ENCODE measurements around the gene IFT27. TPM values are rescaled to one million over a fixed set of nuclear protein-coding genes. Genes with fewer than 3 reads are reported as not detected.
"Not testable (repeated sequence)": the region's sequence is repeated elsewhere in the genome, so short reads cannot be mapped to it uniquely, and the experiment has no call there.

IFT27 gene
- total RNA-seq, 1 donor from 2014 or later: 21.4 TPM

GRCh38 chr22:36744413-36744765 lies 31.5 kb downstream of the IFT27 start:
- DNase-seq (ENCODE audit: low spot score): no peak

GRCh38 chr22:36743591-36744412 lies 32.1 kb downstream of the IFT27 start:
- DNase-seq (ENCODE audit: low spot score): no peak

DNA sequence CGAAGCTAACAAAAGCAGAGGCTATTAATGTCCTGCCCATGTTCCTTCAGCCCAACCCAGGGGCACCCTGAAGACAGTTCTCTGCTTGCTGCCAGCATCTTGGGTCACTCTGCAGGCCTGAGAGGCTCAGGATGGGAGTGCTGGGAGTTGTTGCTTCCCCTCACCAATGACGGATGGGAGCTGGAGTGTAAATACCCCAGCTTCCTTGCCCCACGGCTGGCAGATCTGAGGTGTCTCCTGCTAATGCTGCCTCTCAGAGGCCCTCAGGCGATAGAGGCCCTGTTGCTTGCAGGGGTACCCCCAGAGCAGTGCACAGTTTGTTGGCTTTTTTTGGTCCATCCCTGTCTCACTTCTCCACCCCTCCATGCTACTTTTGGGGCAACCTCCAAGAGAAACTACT lies 32.9 kb downstream of the IFT27 start:
- no peak for DNase-seq (ENCODE audit: low spot score)

- no peak for DNase-seq (ENCODE audit: low spot score)
Measured at GRCh38 chr22:36741968-36742367, 34.0 kb downstream of the IFT27 start.

DNA sequence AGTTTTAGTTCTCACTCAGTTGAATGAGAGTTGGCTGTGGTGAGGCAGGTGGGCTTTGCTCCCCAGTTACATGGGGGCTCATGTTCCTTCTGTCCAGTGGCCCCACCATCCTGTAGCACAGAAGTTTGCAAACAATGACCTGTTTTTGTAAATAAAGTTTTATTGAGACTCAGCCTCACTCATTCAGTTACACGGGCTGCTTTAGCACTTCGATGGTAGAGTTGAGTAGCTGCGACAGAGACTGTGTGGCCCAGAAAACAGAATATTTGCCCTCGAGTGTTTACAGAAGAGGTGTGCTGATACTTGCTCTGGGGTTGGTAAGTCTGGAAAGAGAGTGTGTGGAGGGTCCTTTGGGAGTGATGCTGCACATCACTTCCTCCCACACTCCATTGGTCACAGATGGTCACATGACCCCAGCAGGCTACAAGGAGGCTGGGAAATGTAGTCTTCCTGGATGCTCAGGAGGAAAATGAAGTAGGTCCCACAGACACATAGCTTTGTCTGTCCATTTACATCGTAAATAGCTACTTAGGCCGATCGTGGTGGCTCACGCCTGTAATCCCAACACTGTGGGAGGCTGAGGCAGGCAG lies 34.6 kb downstream of the IFT27 start:
- no peak for DNase-seq (ENCODE audit: low spot score)

GRCh38 chr22:36740716-36741115 lies 35.2 kb downstream of the IFT27 start:
- no peak for DNase-seq (ENCODE audit: low spot score)

GRCh38 chr22:36739185-36739584 lies 36.7 kb downstream of the IFT27 start:
- no peak for DNase-seq (ENCODE audit: low spot score)

GRCh38 chr22:36738416-36739020 lies 37.4 kb downstream of the IFT27 start:
- DNase-seq (ENCODE audit: low spot score): no peak

GRCh38 chr22:36737776-36738175 lies 38.1 kb downstream of the IFT27 start:
- no peak for DNase-seq (ENCODE audit: low spot score)

DNA sequence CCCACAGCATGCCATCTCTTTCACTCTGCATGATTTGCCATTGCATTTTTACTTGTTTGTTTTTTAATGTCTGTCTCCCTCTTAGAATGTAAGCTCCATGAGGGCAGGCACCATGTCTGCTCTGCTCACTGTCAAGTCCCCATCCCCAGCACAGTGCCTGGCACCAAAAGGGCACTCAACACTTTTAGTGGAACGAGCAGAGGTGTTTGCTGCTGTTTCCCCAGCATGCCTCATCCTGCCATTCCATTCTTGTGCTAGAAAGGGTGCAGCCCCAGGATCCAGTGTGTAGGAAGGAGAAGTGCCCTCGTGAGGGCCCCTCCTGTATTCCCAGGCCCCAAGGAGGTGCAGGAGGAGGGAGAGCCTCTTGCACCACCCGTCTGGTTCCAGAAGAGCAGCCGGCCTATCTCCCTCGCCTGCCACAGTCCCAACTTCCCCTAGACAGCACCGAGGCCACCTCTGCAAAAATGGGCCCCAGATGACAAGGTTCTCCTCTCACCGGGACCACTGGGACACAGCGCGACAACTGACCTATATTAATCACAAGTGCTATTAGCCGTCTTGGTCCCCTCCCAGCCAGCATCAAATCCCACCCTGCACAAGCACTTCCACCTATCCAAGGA lies 39.1 kb downstream of the IFT27 start:
- no peak for DNase-seq (ENCODE audit: low spot score)

- DNase-seq (ENCODE audit: low spot score): no peak
Measured at GRCh38 chr22:36734171-36735058, 41.5 kb downstream of the IFT27 start.

DNA sequence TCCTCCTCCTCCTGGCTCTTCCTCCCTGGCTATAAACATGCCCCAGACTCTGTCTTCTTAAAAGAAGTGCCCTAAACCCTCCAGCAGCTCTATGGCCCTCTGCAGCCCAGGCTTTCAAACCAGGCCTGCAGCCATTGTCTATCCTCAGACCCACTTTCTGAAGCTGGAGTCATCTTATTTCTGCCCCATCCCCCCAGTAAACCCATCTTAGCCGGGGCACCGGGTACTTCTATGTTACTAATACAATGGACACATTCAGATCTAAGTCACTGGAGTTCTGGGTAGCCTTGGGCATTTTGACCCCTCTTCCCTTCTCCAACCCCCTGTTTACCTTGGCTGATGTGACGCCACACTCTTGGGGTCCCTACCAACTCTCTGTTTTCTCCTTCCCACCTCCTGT lies 42.6 kb downstream of the IFT27 start:
- DNase-seq (ENCODE audit: low spot score): no peak

DNA sequence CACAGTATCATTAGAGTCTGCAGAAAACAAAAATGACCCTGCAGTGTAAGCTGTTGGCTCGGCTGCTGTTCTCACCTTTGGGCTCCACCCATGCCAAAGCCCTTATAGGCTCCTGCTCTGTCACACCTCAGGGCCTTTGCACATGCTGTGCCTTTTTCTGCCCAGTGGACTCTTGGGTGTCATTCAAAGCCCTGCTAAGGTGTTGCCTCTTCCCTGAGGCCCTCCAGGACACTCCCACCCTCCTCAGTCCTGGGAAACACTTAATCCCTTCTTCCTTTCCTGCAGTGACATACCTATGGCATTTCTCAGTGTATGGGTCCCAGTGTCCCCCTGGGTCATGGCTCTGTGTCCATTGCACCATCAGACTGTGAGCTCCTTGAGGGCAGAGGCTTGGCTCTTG lies 43.3 kb downstream of the IFT27 start:
- DNase-seq (ENCODE audit: low spot score): no peak

GRCh38 chr22:36731916-36732315 lies 44.0 kb downstream of the IFT27 start:
- DNase-seq (ENCODE audit: low spot score): no peak

GRCh38 chr22:36731321-36731720 lies 44.6 kb downstream of the IFT27 start:
- DNase-seq (ENCODE audit: low spot score): not testable (repeated sequence)

DNA sequence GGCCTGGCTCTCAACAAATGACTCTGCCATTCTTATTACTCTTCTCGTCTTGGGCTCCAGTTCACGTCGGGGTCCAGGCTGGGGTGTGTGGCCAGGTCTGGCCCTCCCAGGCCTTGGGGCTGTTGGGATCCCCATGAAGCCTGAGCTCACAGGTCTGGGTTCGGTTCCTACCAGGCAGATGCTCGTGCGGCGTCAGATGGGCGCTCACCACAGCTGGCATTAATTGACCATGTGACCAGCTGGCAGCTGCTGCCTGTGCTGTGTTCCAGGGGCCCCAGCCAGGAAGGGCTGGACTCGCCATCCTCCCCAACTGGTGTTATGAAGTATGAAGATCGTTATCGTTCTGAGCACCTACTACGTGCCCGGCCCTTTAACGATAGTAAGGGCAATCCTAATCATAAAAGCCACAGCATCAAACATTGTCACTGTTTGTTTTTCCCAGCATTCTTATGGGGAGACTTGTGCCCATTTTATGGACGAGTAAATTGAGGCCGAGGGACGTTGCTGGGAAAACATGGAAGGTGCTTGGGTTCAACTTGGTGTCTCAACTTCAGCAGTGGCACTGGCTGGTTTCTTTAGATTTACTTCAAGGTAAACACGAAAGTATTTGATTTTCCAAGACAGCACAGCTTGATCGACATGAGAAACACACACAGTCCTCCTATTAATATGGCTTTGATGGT lies 45.6 kb downstream of the IFT27 start:
- DNase-seq (ENCODE audit: low spot score): no peak

- no peak for DNase-seq (ENCODE audit: low spot score)
Measured at GRCh38 chr22:36729321-36729720, 46.6 kb downstream of the IFT27 start.

DNA sequence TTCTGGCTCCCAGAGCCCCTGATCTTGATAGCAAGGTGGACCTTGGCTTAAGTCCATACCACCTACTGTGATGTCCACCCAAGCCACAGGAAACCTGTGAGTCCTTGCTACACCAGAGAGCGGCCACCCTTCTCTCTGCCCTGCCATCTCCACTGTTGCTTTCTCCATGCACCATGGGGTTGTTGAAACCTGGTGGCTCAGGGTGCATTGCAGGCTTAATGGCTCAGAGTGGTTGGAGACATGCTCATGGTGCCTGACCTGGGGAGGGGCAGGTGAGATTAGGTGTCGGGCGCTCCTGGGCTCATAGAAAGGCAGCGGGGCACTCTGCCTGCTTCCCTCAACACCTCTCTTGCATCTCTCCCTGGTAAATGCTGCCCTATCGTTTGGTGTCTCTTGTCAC lies 47.4 kb downstream of the IFT27 start:
- no peak for DNase-seq (ENCODE audit: low spot score)

DNA sequence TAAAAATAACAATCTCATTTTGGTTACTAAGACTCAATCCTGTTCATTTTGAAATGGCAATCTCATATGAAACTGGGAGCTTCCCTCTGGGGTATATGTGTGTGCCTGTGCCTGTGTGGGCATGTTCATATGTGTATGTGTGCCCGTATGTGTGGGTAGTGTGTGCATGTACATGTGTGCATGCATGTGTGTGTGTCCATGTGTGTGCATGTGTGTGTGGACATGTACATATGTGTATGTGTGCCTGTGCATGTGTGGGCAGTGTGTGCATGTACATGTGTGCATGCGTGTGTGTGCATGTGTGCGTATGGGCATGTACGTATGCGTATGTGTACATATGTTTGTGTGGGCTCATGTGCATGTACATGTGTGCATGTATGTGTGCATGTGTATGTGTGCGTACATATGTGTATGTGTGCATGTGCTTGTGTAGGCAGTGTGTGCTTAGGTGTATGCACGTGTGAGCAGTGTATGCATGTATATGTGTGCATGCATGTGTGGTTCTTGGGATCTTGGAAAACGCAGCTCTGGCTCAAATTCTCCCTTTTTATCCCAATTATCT lies 47.9 kb downstream of the IFT27 start:
- DNase-seq (ENCODE audit: low spot score): no peak

- no peak for DNase-seq (ENCODE audit: low spot score)
Measured at GRCh38 chr22:36727110-36727509, 48.8 kb downstream of the IFT27 start.

DNA sequence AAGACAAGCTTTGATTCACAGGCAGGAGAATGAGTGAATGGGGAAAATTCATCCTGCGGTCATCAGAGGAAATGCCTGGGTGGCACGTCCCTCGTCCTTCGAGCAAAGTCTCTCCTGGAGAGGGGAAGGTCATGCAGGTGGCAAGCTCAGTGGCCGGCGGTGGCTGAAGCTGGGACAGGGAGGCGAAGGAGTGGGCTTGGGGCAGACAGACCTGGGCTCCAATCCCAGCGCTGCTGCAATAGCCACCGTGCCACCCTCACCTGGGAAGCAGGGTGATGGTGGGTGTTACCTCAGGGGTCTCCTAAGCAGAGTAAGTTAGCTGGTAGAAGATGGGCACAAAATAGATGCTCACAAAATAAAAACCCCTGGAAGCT lies 49.9 kb downstream of the IFT27 start:
- no peak for DNase-seq (ENCODE audit: low spot score)
